ENCODE results near the gene MGAT5B.
"Not testable (repeated sequence)": the region's sequence is repeated elsewhere in the genome, so short reads cannot be mapped to it uniquely, and the experiment has no call there.

The MGAT5B gene

GRCh38 chr17:76848670-76849069, 19.5 kb upstream of the MGAT5B start:
- DNase-seq (ENCODE audit: low spot score) = no peak

GRCh38 chr17:76849160-76849559, 19.0 kb upstream of the MGAT5B start:
- not testable (repeated sequence) for DNase-seq (ENCODE audit: low spot score)

DNA sequence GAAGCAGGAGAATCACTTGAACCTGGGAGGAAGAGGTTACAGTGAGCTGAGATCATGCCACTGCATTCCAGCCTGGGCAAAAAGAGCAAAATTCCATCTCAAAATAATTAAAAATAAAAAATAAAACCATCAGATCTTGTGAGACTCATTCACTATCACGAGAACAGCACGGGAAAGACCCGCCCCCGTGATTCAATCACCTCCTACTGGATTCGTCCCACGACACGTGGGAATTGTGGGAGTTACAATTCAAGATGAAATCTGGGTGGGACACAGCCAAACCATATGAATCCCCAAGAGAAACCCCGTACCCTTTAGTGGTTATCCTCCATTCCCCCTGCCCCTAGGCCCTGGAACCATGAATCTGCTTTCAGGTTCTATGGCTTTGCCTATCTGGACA, 15.4 kb upstream of the MGAT5B start:
- DNase-seq (ENCODE audit: low spot score) = no peak

GRCh38 chr17:76855105-76855504, 13.1 kb upstream of the MGAT5B start:
- no peak for DNase-seq (ENCODE audit: low spot score)

DNA sequence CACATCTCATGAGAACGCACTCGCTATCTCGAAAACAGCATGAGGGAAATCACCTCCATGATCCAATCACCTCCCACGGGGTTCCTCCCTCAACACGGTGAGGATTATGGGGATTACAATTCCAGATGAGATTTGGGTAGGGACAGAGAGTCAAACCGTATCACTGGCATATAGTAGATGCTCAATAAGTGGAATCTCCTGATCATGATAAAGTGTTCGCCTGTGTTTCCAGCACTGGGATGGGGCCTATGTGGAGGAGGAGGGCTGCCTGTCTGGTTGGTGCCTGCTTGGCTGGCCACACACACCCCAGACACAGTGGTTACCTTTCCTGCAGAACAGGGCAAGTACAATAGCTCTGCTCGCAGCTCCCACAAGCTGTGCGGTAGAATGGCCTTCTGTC, 6.1 kb upstream of the MGAT5B start:
- no peak for DNase-seq (ENCODE audit: low spot score)

DNA sequence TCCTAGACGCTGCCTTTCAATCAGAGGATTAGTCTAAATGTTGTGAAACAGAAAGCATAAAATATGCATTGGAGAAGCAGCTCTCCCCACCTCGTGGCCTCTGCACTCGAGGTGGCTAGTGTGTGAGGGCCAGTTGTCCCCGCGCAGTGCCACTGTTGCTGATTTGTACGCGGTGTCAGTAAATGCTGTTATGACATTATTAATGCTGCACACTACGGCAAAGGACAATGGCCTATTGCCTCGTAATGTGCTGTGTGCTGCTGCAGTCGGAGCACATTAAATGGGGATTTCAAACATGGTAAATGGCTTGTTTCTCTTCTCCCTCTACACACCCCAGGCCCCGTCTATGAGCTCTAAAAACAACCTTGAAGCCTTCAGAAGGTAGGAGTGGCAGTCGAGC, 5.7 kb upstream of the MGAT5B start:
- no peak for DNase-seq (ENCODE audit: low spot score)

DNA sequence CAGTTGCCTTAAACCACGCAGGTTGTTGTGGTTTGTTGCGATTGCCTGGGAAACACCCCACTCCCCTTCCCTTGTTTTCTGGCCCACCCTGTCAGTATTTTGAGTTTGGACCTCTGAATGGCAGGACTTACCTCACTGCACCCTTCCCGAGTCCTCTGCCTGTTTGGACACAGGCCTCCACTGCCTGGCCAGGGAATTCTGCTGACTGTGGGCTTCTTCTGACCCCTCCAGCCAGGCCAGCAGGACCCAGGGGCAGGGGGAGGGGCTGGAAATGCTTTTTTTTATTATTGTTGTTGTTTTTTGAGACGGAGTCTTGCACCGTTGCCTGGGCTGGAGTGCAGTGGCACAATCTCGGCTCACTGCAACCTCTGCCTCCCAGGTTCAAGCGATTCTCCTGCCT, 4.2 kb upstream of the MGAT5B start:
- DNase-seq (ENCODE audit: low spot score) = no peak

DNA sequence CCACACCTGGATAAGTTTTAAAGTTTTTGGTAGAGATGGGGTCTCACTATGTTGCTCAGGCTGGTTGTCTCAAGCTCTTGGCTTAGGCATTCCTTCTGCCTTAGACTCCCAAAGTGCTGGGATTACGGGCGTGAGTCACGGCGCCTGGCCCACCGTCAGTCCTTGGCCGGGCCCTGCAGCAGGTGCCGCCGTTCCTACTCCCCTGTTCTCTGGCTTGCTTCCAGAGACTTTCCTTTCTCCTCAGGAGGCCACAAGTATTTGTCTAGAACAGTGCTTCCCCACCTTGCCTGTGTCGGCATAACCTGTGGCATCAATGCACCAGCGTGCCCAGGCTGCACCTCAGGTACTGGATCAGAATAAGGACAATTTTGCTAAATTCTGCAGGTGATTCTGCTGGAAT, 3.0 kb upstream of the MGAT5B start:
- DNase-seq (ENCODE audit: low spot score) = no peak

GRCh38 chr17:76866203-76866602, 2.0 kb upstream of the MGAT5B start:
- no peak for DNase-seq (ENCODE audit: low spot score)

- DNase-seq (ENCODE audit: low spot score) = no peak
Observed at GRCh38 chr17:76866774-76867577, 1.2 kb upstream of the MGAT5B start.

DNA sequence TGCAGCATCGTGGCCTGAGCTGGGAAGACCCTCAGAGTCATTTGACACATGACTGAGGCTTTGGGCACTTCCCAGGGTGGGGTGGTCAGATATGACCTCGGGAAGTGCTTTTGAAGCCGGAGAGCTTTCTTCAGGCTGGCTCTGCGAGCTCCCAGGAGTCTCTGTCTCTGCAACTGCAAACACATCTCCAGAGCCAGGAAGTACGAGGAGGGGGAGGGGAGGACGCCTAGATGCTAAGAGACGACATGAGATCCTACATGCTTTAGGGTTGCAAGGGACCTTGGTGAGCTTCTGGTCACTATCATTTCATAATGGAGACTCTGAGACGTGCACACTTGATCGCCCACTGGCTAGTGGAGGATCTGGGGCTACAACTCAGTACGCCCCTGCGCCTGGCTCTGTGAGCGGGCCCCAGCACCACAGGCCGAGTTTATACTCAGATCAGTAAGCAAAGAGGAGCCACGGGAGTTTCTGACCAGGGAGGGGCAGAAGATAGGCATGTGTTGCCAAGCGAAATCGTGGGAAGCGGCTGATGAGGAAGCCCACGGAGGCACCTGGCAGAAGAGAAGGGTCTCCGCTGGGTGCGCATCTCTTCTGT, 527 bp upstream of the MGAT5B start:
- DNase-seq (ENCODE audit: low spot score) = no peak

DNA sequence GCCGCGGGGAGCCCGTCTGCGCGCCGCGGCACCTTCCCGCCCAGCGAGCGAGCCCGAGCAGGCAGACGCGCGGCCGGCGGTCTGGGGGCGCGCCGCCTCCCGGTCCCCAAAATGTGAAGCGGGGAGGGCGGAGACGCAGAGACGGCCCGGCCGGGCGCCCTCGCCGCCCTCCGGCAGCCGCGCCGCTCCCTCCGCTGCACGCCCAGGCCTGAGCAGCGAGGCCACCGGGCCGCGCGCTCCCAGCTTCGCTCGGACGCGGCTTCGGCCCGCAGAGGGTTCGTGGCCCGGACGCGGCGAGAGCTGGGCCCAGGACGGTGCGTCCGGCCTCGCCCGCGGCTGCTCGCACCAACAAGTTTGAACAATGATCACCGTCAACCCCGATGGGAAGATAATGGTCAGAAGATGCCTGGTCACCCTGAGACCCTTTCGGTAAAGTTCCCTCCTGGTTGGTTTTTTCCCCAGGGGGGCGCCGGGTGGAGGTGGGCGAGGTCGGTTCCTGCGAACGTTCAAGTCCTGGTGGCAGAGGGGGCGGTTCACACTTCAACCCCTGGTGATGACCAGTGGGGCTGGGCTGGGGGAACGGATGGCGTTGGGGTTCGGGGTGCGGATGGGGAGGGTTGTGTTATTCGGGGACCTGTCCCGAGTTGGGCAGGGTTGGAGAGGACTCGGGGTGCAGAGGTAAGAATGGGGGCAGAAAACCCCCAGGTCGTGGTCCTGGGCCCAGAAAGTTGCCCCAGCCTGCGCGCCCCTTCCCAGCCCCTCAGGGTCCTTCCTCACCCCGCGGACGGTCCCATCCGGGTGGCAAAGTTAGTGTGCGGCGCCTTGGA, 678 bp downstream of the MGAT5B start:
- no peak for DNase-seq (ENCODE audit: low spot score)

DNA sequence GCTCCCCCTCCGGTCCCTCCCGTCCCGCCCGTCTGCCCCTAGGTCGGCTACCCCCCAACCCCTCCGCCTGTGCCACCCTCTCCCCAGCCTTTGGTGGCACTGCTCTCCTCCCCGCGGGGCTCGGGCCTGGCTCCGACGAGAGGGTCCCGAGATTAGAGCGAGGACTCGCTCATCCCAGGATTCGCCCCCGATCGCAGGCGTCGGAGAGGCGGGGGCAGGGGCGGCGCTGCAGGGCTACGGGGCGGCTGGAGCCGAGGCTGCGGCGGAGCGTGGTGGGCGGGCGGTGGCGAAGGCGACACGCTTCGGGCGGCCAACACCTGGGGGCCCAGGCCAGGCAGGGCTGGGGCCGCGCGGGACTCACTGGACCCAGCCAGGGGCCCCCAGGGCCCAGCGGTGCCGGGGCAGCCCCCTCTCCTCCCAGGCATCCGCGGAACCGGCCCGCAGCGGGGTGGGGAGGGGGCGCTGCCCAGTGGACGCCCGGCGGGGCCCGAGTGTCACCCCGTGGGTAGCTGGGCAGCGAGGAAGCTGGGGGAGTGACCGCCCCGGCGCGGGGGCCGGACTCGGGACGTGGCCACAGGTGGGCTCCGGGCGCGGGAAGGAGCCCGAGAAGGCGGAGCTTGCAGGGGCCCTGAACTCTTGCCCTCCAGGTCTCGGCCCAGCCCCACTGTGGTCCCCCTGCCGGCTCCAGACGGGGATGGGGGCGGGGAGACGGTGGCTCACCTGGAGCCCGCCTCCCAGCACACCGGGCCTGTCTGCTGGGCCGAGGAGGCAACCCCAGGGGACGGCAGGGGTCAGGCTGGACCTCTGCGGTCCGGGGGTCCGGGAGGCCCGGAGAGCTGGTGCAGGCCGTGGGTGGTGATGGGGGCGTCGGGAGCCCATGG, 1.5 kb downstream of the MGAT5B start:
- DNase-seq (ENCODE audit: low spot score) = no peak

- DNase-seq (ENCODE audit: low spot score) = no peak
Observed at GRCh38 chr17:76870377-76870714, 2.1 kb downstream of the MGAT5B start.

DNA sequence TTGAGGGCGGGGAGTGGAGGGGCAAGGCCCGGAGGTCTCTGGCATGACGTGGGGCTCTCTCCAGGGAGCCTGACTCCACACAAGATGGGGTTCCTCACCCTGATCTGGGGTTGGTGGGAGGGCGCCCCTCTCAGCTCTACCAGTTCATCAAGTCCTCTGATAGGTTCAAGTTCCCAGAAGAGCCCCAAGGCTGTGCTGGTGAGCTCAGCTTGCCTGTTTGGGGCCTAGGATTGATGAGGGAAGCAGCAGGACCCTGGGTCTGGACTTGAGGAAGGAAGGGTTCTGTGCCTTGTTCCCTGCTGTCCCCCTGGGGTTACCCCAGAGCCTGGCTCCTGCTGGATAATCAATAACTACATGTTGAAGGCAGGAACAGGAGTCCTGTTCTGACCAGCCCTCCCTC, 3.5 kb downstream of the MGAT5B start:
- no peak for DNase-seq (ENCODE audit: low spot score)

DNA sequence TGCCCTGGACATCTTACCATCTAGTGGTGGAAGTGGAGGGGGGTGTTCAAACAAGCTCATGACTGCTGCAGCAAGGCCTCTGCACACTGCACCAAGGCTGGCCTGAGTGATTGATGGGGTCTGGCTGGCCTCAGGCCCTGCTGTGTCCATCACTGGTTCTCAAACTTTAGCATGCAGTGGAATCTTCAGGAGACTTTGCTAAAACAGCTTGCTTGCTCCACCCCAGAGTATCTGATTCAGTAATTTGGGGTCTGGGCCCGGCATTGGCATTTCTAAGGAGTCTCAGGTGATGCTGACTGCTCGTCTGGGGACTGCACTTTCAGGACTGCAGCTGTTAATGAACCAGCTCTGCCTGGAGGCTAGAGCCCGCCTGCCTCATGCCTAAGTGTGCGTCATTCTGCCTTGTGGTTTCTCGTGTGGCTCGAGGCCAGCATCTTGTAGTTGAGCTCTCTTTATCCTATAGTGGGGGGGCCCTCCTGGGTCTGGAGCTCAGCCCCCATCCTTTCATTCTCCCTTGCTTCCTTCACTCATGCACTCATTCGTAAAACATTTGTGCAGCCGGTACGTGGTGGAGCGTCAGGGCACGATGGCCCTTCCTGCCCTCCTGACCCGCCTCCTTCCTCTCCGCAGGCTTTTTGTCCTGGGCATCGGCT, 4.1 kb downstream of the MGAT5B start:
- DNase-seq (ENCODE audit: low spot score) = no peak

DNA sequence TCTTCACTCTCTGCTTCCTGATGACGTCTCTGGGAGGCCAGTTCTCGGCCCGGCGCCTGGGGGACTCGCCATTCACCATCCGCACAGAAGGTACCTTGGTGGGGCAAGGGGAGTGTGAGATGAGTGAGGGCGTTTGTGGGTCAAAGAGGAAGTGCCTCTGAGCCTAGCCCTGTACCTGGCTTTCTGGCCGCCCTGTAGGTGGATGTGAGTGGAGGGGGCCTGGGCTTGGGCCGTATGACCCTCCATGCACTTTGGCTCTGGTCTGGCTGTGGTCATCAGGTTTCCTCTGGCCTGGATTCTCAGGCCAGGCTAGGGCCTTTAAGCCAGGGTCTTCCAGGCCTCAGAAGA, 4.6 kb downstream of the MGAT5B start:
- DNase-seq (ENCODE audit: low spot score) = no peak

GRCh38 chr17:76873856-76874255, 5.7 kb downstream of the MGAT5B start:
- no peak for DNase-seq (ENCODE audit: low spot score)

GRCh38 chr17:76877437-76877836, 9.2 kb downstream of the MGAT5B start:
- DNase-seq (ENCODE audit: low spot score) = no peak

DNA sequence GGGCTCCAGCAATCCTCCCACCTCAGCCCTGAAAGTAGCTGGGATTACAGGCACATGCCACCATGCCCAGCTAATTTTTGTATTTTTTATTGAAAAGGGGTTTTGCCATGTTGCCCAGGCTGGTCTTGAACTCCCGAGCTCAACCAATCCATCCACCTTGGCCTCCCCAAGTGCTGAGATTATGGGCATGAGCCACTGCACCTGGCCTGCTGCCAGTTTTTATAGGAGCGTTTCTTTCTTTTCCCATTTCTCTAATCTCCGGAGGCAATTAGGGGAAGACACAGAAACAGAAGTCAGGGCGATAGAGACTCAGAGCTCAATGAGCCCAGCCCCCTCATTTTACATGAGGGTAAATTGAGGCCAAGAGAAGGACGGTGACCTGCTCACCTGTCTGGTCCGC, 10.4 kb downstream of the MGAT5B start:
- DNase-seq (ENCODE audit: low spot score) = no peak

DNA sequence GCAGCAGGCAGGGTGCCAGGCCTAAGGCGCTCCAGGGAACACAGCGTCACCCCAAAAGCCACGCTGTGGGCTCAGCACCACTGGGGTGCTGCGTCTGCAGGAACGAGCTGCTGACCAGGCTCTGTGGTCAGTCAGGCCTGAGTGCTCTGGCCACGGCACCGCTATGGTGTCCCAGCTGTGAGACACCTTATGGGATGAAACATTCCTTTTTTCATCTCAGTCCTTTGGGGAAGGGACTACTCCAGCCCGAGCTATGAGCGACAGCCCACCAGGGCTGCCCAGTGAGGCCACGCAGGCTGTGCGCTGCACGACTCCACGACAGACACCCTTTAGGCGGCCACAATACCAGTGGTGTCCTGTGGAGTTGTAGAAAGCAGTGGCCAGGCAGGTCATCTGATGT, 11.1 kb downstream of the MGAT5B start:
- no peak for DNase-seq (ENCODE audit: low spot score)

- DNase-seq (ENCODE audit: low spot score) = no peak
Observed at GRCh38 chr17:76879691-76880090, 11.5 kb downstream of the MGAT5B start.

Data from CD4-positive, alpha-beta T cell treated with Interleukin-6 at 100 ng/mL for 8 hours (primary cell).